HEK293T (cell line): ENCODE data around the gene SLC17A4.

Experiments used
- CTCF ChIA-PET: fragments of 350-600 bp; formaldehyde crosslinking; extraction: SDS; loops from one replicate; lab custom pipeline; 2021; ENCODE audit warnings: antibody characterized with exemption, inconsistent platforms; lab: Yijun Ruan, JAX
- POLR2A ChIA-PET: fragments of 350-600 bp; formaldehyde crosslinking; extraction: SDS; loops from one replicate; lab custom pipeline; 2020; ENCODE audit warnings: antibody characterized with exemption, inconsistent platforms; lab: Yijun Ruan, JAX
- DNase-seq: peaks from one replicate; pipeline ENCODE4 v3.0.0; 2012; ENCODE audit warnings: mixed read lengths; ENCODE audit errors: extremely low spot score
- ARNT ChIP-seq: fragments of 450-650 bp; IDR thresholded peaks from 2 replicates; pipeline ENCODE4 v1.6.1; 2017; ENCODE audit warnings: mild to moderate bottlenecking
- BHLHE40 ChIP-seq: fragments of 450-650 bp; IDR thresholded peaks from 2 replicates; pipeline ENCODE4 v1.6.1; 2016; ENCODE audit warnings: mild to moderate bottlenecking, moderate library complexity, borderline replicate concordance
- CTBP1 ChIP-seq: fragments of 450-650 bp; IDR thresholded peaks from 2 replicates; pipeline ENCODE4 v1.6.1; 2016; ENCODE audit warnings: borderline replicate concordance
- ELF4 ChIP-seq: fragments of 450-650 bp; IDR thresholded peaks from 2 replicates; pipeline ENCODE4 v1.6.1; 2017; ENCODE audit warnings: antibody characterized with exemption
- FOXA1 ChIP-seq: fragments of 450-650 bp; IDR thresholded peaks from 2 replicates; pipeline ENCODE4 v1.6.1; 2016; ENCODE audit warnings: mild to moderate bottlenecking
- FOXK2 ChIP-seq: fragments of 450-650 bp; IDR thresholded peaks from 2 replicates; pipeline ENCODE4 v1.6.1; 2016; ENCODE audit warnings: mild to moderate bottlenecking
- FOXM1 ChIP-seq: fragments of 450-650 bp; IDR thresholded peaks from 2 replicates; pipeline ENCODE4 v1.6.1; 2017; ENCODE audit warnings: mild to moderate bottlenecking, borderline replicate concordance
- HDGF ChIP-seq: fragments of 450-650 bp; IDR thresholded peaks from 2 replicates; pipeline ENCODE4 v1.6.1; 2017; ENCODE audit warnings: antibody characterized with exemption, borderline replicate concordance
- L3MBTL2 ChIP-seq: fragments of 450-650 bp; conservative IDR thresholded peaks from 2 replicates; pipeline ENCODE4 v1.6.1; 2016; ENCODE audit warnings: mild to moderate bottlenecking
- LEF1 ChIP-seq: fragments of 450-650 bp; IDR thresholded peaks from 2 replicates; pipeline ENCODE4 v1.6.1; 2017; ENCODE audit warnings: mild to moderate bottlenecking, borderline replicate concordance
- NFRKB ChIP-seq: fragments of 450-650 bp; IDR thresholded peaks from 2 replicates; pipeline ENCODE4 v1.6.1; 2016; ENCODE audit warnings: mild to moderate bottlenecking, moderate library complexity
- SP1 ChIP-seq: fragments of 450-650 bp; IDR thresholded peaks from 2 replicates; pipeline ENCODE4 v1.6.1; 2017
- SUZ12 ChIP-seq: fragments of 450-650 bp; IDR thresholded peaks from 2 replicates; pipeline ENCODE4 v1.6.1; 2016; ENCODE audit warnings: mild to moderate bottlenecking
- TARDBP ChIP-seq: fragments of 450-650 bp; IDR thresholded peaks from 2 replicates; pipeline ENCODE4 v1.6.1; 2016
- ZNF384 ChIP-seq: fragments of 450-650 bp; IDR thresholded peaks from 2 replicates; pipeline ENCODE4 v1.6.1; 2016
- TF ChIP-seq, protein P1 (sequence below): fragments of 450-650 bp; IDR thresholded peaks from 2 replicates; pipeline ENCODE4 v1.6.1; 2016

SLC17A4 gene

DNA sequence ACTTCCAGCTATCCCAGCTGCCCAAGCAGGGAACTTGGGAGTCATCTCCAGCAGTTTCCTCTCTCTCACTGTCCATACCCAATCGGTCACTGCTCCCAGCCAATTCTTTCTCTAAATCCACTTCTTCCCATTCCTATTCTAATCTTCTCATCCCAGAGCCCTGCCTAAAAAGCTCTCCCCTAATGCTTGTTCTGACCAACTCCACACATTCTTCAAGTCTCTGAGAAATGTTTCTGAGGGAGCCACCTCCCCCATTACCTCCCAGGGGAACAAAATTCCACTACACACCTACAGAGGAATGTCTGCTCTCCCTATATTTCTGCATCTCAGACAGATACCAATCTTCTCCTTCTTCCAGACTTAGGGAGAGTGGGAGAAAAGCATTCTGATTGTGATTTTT is 14.0 kb downstream of the SLC17A4 start:
- CTCF ChIA-PET: no interaction called here
- TF ChIP-seq NFRKB (no peak), FOXM1 (no peak), FOXK2 (no peak), HDGF (no peak), LEF1 (no peak)
- no peak for DNase-seq
- POLR2A ChIA-PET: no interaction called here

GRCh38 chr6:25769983-25770382 is 15.4 kb downstream of the SLC17A4 start:
- ChIA-PET CTCF (no interaction called here), POLR2A (no interaction called here)
- no peak for TF ChIP-seq ARNT
- TF ChIP-seq FOXM1: no peak
- TF ChIP-seq SP1: no peak
- no peak for TF ChIP-seq ZNF384
- TF ChIP-seq NFRKB: no peak
- TF ChIP-seq LEF1: no peak
- TF ChIP-seq SUZ12: no peak
- TF ChIP-seq ELF4: no peak
- TF ChIP-seq L3MBTL2: no peak
- TF ChIP-seq TARDBP: no peak
- no peak for TF ChIP-seq HDGF
- no peak for TF ChIP-seq CTBP1
- TF ChIP-seq, protein P1, sequence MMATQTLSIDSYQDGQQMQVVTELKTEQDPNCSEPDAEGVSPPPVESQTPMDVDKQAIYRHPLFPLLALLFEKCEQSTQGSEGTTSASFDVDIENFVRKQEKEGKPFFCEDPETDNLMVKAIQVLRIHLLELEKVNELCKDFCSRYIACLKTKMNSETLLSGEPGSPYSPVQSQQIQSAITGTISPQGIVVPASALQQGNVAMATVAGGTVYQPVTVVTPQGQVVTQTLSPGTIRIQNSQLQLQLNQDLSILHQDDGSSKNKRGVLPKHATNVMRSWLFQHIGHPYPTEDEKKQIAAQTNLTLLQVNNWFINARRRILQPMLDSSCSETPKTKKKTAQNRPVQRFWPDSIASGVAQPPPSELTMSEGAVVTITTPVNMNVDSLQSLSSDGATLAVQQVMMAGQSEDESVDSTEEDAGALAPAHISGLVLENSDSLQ: no peak
- DNase-seq: no peak

DNA sequence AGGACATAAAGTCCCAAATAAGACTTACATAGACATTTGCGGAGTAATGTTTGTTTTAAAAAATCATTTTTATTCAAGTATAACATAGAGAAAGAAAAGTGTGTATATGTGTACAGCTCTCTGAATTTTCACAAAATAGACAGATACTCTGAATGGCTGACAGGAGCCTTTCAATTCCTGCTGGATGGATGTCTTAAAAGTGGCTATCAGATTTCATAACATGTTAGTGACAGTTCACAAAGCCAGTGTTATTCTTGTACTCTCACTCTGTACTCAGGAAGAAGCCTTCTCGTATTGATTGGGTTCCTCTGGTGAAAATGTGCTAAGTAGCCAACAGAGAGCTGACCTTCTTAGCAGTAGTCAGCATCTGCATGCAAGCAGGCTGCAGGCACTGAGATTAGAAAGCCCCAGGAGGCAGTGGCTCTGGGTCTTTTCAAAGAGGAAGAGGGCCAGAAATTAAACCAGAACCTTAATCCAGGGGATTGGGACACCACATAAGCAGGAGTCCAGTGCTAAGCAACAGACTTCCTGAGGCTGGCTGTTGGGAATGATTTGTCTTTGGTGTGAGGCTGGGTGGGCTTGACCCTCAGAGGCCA is 19.7 kb downstream of the SLC17A4 start:
- ChIA-PET CTCF (no interaction called here), POLR2A (no interaction called here)
- TF ChIP-seq BHLHE40: no peak
- TF ChIP-seq, protein P1: peak; percentile 48; the same call in 1 of the 2 replicates
- no peak for DNase-seq

DNA sequence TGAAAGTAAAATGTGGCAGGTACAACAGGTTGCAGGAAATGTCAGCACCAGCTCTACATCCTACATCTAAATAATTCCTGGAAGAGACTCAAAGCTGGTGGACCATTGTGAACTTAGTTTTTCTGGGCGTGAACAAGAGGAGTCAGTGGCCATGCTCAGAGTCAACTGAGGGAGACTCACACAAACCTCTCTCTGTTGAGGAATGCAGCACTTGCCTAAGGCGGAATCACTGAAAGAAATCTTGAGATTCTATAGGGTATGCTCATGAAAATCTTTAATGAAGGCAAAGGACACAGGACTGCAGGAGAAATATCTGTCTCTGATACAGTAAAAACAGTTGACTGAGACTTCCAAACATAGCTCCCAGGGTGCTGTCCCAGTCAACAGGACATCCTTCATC is 22.5 kb downstream of the SLC17A4 start:
- CTCF ChIA-PET: no interaction called here
- TF ChIP-seq SUZ12 (no peak), ZNF384 (no peak), TARDBP (no peak), ELF4 (no peak), FOXM1 (no peak), BHLHE40 (no peak), L3MBTL2 (no peak), ARNT (no peak), CTBP1 (no peak), LEF1 (no peak), HDGF (no peak)
- TF ChIP-seq, protein P1: no peak
- POLR2A ChIA-PET: no interaction called here
- no peak for DNase-seq

- no peak for DNase-seq
- TF ChIP-seq CTBP1: no peak
- no peak for TF ChIP-seq ZNF384
- TF ChIP-seq LEF1: no peak
- TF ChIP-seq ELF4: no peak
- no peak for TF ChIP-seq NFRKB
- TF ChIP-seq FOXM1: no peak
- TF ChIP-seq SP1: no peak
- TF ChIP-seq BHLHE40: no peak
- TF ChIP-seq HDGF: no peak
- no peak for TF ChIP-seq ARNT
- no peak for TF ChIP-seq FOXA1
- no peak for TF ChIP-seq FOXK2
- TF ChIP-seq L3MBTL2: no peak
- no peak for TF ChIP-seq TARDBP
- TF ChIP-seq, protein P1: no peak
- no peak for TF ChIP-seq SUZ12
- ChIA-PET POLR2A (no interaction called here), CTCF (no interaction called here)
These were observed 23.5 kb downstream of the SLC17A4 start for GRCh38 chr6:25777856-25778649.

DNA sequence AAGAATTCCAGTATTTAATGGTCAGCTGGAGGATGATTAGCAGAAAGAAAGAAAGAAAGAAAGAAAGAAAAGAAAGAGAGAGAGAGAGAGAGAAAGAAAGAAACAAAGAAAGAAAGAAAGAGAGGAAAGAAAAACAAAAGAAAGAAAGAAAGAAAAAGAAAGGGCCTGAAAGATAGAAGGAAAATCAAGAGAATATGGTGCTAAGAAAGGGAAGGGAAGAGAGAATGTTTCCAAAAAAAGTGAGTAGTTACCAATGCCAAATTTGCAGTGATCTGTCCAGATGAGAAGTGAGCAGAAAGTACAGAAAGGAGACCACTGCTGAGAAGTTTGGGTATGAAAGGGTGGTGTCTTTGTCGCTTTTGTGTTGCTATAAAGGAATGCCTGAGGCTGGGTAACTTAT is 26.6 kb downstream of the SLC17A4 start:
- POLR2A ChIA-PET: no interaction called here
- TF ChIP-seq FOXK2 (no peak), L3MBTL2 (no peak), FOXA1 (no peak), NFRKB (no peak), LEF1 (no peak), SUZ12 (no peak), ZNF384 (no peak), HDGF (no peak), SP1 (no peak), FOXM1 (no peak), ARNT (no peak), CTBP1 (no peak)
- TF ChIP-seq, protein P1: no peak
- DNase-seq: no peak
- CTCF ChIA-PET: no interaction called here
